Adrenal gland (tissue), 5 donors: ENCODE measurements around the gene SDK2.

Experiments used
- CTCF ChIP-seq, 6 experiments: fragments of 450-650 bp in 4 of 6; fragments of 200-600 bp in 2 of 6; sonication (generic) in 1 of 6; IDR thresholded peaks; 1 replicate in 5 of 6; 2 replicates in 1 of 6; pipeline versions ENCODE4 v1.5.1 to v1.8.0; 2016 to 2021; ENCODE audit warnings: antibody characterized with exemption in 6 of 6, mild to moderate bottlenecking in 2 of 6, moderate library complexity in 1 of 6
- POLR2A ChIP-seq, 2 donors: fragments of 450-650 bp; IDR thresholded peaks; one replicate each; pipeline ENCODE4 v1.6.1; 2017; ENCODE audit warnings: antibody characterized with exemption in 2 of 2, mild to moderate bottlenecking in 2 of 2, moderate library complexity in 1 of 2
- donor health status: DM: no; HTN: no; CAD: no.

GRCh38 chr17:73595068-73595467 lies 49.2 kb downstream of the SDK2 start:
- TF ChIP-seq POLR2A (IDR thresholded peaks at IDR 0.05): no peak
- no peak for TF ChIP-seq CTCF (IDR thresholded peaks at IDR 0.05)
